Astrocyte (in vitro differentiated cells and primary cell): Measurements from ENCODE around the gene APOBEC4. TPM values are rescaled to one million over a fixed set of nuclear protein-coding genes. Genes with fewer than 3 reads are reported as not detected.
"Not testable (repeated sequence)": the region's sequence is repeated elsewhere in the genome, so short reads cannot be mapped to it uniquely, and the experiment has no call there.

Source experiments
- DNase-seq: peaks from one replicate; pipeline ENCODE4 v3.0.0-alpha.2; 2010; ENCODE audit warnings: low read depth
- FAIRE-seq: peaks from 2 replicates; lab custom pipeline; 2011; peaks lifted over from hg19 to GRCh38; lab: Jason Lieb, UNC
- H2AFZ ChIP-seq: 2 replicates; pipeline ENCODE4 v1.6.0; 2012; ENCODE audit warnings: low read depth, low read length, inconsistent platforms
- H3K27ac ChIP-seq: 2 replicates; pipeline ENCODE4 v1.5.1; 2011; ENCODE audit warnings: low read depth, low read length, inconsistent platforms
- H3K27me3 ChIP-seq: 2 replicates; pipeline ENCODE4 v1.6.0; 2011; ENCODE audit warnings: low read length, inconsistent platforms; ENCODE audit not compliant: insufficient read depth
- H3K36me3 ChIP-seq: 2 replicates; pipeline ENCODE4 v1.5.1; 2011; ENCODE audit warnings: low read length, inconsistent platforms; ENCODE audit not compliant: insufficient read depth
- H3K4me1 ChIP-seq: 2 replicates; pipeline ENCODE4 v1.5.1; 2011; ENCODE audit warnings: low read length, inconsistent platforms; ENCODE audit not compliant: insufficient read depth
- H3K4me2 ChIP-seq: 2 replicates; pipeline ENCODE4 v1.6.0; 2012; ENCODE audit warnings: low read length, inconsistent platforms
- H3K4me3 ChIP-seq: 2 replicates; pipeline ENCODE4 v1.5.1; 2011; ENCODE audit warnings: low read depth, mild to moderate bottlenecking, low read length, inconsistent platforms; ENCODE audit not compliant: insufficient read depth
- H3K79me2 ChIP-seq: 2 replicates; pipeline ENCODE4 v1.6.0; 2012; ENCODE audit warnings: mild to moderate bottlenecking, low read length, inconsistent platforms; ENCODE audit not compliant: insufficient read depth
- H3K9ac ChIP-seq: 2 replicates; pipeline ENCODE4 v1.6.0; 2012; ENCODE audit warnings: mild to moderate bottlenecking, low read length, inconsistent platforms
- H3K9me3 ChIP-seq: 2 replicates; pipeline ENCODE4 v1.5.1; 2012; ENCODE audit warnings: low read depth, mild to moderate bottlenecking, low read length, inconsistent platforms; ENCODE audit not compliant: insufficient read depth
- H4K20me1 ChIP-seq: 2 replicates; pipeline ENCODE4 v1.6.0; 2012; ENCODE audit warnings: low read length, inconsistent platforms; ENCODE audit not compliant: insufficient read depth
- H3K27ac Mint-ChIP-seq: one replicate; pipeline ENCODE4 v1.8.0; 2021; ENCODE audit warnings: mild to moderate bottlenecking, mixed read lengths; ENCODE audit not compliant: unreplicated experiment
- H3K27me3 Mint-ChIP-seq: one replicate; pipeline ENCODE4 v1.8.0; 2021; ENCODE audit warnings: low read depth, mixed read lengths; ENCODE audit not compliant: unreplicated experiment
- H3K36me3 Mint-ChIP-seq: one replicate; pipeline ENCODE4 v1.8.0; 2021; ENCODE audit warnings: low read depth, mixed read lengths; ENCODE audit not compliant: unreplicated experiment
- H3K4me1 Mint-ChIP-seq: one replicate; pipeline ENCODE4 v1.8.0; 2021; ENCODE audit warnings: low read depth, mixed read lengths; ENCODE audit not compliant: unreplicated experiment
- H3K4me3 Mint-ChIP-seq: one replicate; pipeline ENCODE4 v1.8.0; 2021; ENCODE audit warnings: mild to moderate bottlenecking, moderate library complexity, mixed read lengths; ENCODE audit not compliant: unreplicated experiment
- H3K9me3 Mint-ChIP-seq: one replicate; pipeline ENCODE4 v1.8.0; 2021; ENCODE audit warnings: mild to moderate bottlenecking, mixed read lengths; ENCODE audit not compliant: unreplicated experiment
- CTCF ChIP-seq: IDR thresholded peaks from 2 replicates; pipeline ENCODE4 v1.5.1; 2011; ENCODE audit warnings: low read depth, mild to moderate bottlenecking, inconsistent platforms, low read length, moderate library complexity; ENCODE audit not compliant: insufficient read depth
- EZH2 ChIP-seq: IDR thresholded peaks from 2 replicates; pipeline ENCODE4 v1.6.1; 2012; ENCODE audit warnings: mild to moderate bottlenecking, low read length, inconsistent platforms; ENCODE audit not compliant: insufficient read depth
- total RNA-seq: library from RNA; stranded (reverse); gene quantifications from 2 replicates; pipeline ENCODE4 v1.2.1, GENCODE V29; 2021

APOBEC4 gene
- total RNA-seq, 1 donor from 2014 or later, result not detected

DNA sequence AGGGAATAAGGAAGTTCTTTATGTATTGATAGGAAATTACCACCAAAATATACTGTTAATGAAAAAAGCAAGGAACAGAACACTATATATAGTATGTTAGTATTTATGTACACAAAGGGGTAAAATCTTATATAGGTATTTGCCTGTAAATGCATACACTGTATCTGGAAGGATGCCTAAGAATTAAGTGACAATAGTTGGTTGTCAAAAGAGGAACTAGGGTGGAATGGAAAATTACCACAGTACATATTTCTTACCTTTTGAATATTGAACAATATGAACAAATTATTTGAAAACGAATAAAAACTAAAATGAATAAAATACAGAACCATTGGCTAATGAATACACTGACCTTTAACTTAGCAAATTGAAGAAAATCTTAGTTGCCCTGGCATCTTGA is 31.1 kb downstream of the APOBEC4 start:
- Histone ChIP-seq H3K36me3 (peaks cover 23% of the 10 kb centered on the region), H3K9me3 (no peaks in the 10 kb centered on the region), H4K20me1 (peaks cover 27% of the 10 kb centered on the region), H3K27ac (no peak overlapping the region), H2AFZ (no peak overlapping the region), H3K79me2 (peaks cover 3% of the 10 kb centered on the region), H3K4me1 (no peaks in the 10 kb centered on the region), H3K4me3 (no peak overlapping the region), H3K9ac (no peak overlapping the region), H3K27me3 (no peaks in the 10 kb centered on the region), H3K4me2 (no peak overlapping the region)
- H3K27ac Mint-ChIP-seq, result no peak overlapping the region
- no peaks in the 10 kb centered on the region for H3K36me3 Mint-ChIP-seq
- peaks cover 9% of the 10 kb centered on the region for H3K4me1 Mint-ChIP-seq
- H3K27me3 Mint-ChIP-seq, result peaks cover under 1% of the 10 kb centered on the region
- no peak overlapping the region for H3K4me3 Mint-ChIP-seq
- DNase-seq (no peak), FAIRE-seq (no peak)
- TF ChIP-seq CTCF (no peak), EZH2 (no peak)
- H3K9me3 Mint-ChIP-seq, result no peaks in the 10 kb centered on the region

- TF ChIP-seq CTCF (no peak), EZH2 (no peak)
- Mint-ChIP-seq H3K4me1 (peaks cover 9% of the 10 kb centered on the region), H3K36me3 (no peaks in the 10 kb centered on the region), H3K9me3 (no peaks in the 10 kb centered on the region), H3K27me3 (peaks cover 3% of the 10 kb centered on the region), H3K4me3 (no peak overlapping the region), H3K27ac (no peak overlapping the region)
- Histone ChIP-seq H3K9me3 (no peaks in the 10 kb centered on the region), H3K27ac (no peak overlapping the region), H3K4me3 (no peak overlapping the region), H3K36me3 (peaks cover 12% of the 10 kb centered on the region), H4K20me1 (peaks cover 10% of the 10 kb centered on the region), H2AFZ (no peak overlapping the region), H3K4me2 (no peak overlapping the region), H3K27me3 (no peaks in the 10 kb centered on the region), H3K9ac (no peak overlapping the region), H3K79me2 (no peaks in the 10 kb centered on the region), H3K4me1 (no peaks in the 10 kb centered on the region)
- FAIRE-seq, result no peak
- no peak for DNase-seq
These were observed 32.8 kb downstream of the APOBEC4 start for GRCh38 chr1:183620311-183620710.

DNA sequence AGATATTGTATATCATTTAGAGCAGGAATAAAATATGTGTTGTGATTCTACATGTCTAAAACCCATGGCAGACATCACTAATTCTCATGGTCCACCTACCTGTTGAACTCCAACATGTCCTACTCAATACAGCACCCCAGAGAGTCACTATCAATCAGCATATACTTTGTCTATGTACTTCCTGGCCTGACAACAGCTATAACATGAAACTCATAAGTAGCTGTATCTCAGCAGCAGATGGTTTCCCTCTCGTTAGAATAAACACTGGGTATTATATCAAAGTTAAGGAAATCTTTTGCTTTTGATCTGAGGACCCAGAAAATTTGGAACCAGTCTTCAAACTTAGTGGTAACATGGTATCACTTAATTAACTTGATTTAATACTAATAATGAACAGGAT is 33.3 kb downstream of the APOBEC4 start:
- H3K9me3 Mint-ChIP-seq, result no peaks in the 10 kb centered on the region
- FAIRE-seq (no peak), DNase-seq (no peak)
- Histone ChIP-seq H3K9me3 (no peaks in the 10 kb centered on the region), H3K4me3 (no peak overlapping the region), H3K4me2 (no peak overlapping the region), H2AFZ (no peak overlapping the region), H3K9ac (no peak overlapping the region), H3K4me1 (no peaks in the 10 kb centered on the region), H4K20me1 (peaks cover 8% of the 10 kb centered on the region), H3K79me2 (no peaks in the 10 kb centered on the region), H3K27me3 (no peaks in the 10 kb centered on the region), H3K36me3 (peaks cover 6% of the 10 kb centered on the region), H3K27ac (no peak overlapping the region)
- H3K27ac Mint-ChIP-seq, result no peak overlapping the region
- H3K36me3 Mint-ChIP-seq, result no peaks in the 10 kb centered on the region
- peaks cover 9% of the 10 kb centered on the region for H3K4me1 Mint-ChIP-seq
- no peak for TF ChIP-seq CTCF
- no peak for TF ChIP-seq EZH2
- peaks cover 4% of the 10 kb centered on the region for H3K27me3 Mint-ChIP-seq
- no peak overlapping the region for H3K4me3 Mint-ChIP-seq

GRCh38 chr1:183618202-183618601 is 34.9 kb downstream of the APOBEC4 start:
- not testable (repeated sequence) for H3K9ac ChIP-seq, H2AFZ ChIP-seq, H3K4me3 ChIP-seq, H3K9me3 Mint-ChIP-seq, H3K27me3 Mint-ChIP-seq, H3K4me1 Mint-ChIP-seq, H3K4me3 Mint-ChIP-seq, FAIRE-seq, H3K27me3 ChIP-seq, H3K36me3 ChIP-seq, DNase-seq, H3K36me3 Mint-ChIP-seq, H3K79me2 ChIP-seq, H3K27ac Mint-ChIP-seq, H3K9me3 ChIP-seq, H4K20me1 ChIP-seq, H3K4me2 ChIP-seq, H3K27ac ChIP-seq, H3K4me1 ChIP-seq
